HEK293 (cell line): ENCODE data around the gene C1orf21.

Experiments
- CTCF ChIA-PET: fragments of 350-600 bp; formaldehyde crosslinking; extraction: SDS; loops from one replicate; lab custom pipeline; 2021; ENCODE audit warnings: antibody characterized with exemption; lab: Yijun Ruan, JAX
- POLR2A ChIA-PET: fragments of 300-600 bp; formaldehyde crosslinking; extraction: SDS; loops from one replicate; lab custom pipeline; 2020; ENCODE audit warnings: antibody characterized with exemption, inconsistent platforms; lab: Yijun Ruan, JAX
- H3K27ac ChIP-seq: fragments of 200-500 bp; sonication (Bioruptor generic); 2 replicates; pipeline ENCODE4 v1.5.1; 2014; ENCODE audit warnings: low read depth, low read length, control low read depth, inconsistent platforms; ENCODE audit errors: extremely low read depth
- H3K36me3 ChIP-seq, 2 experiments: fragments of 200-500 bp in 1 of 2; sonication (Bioruptor generic) in 1 of 2; 1 replicate in 1 of 2; 2 replicates in 1 of 2; pipeline ENCODE4 v1.5.1; 2014 to 2017; ENCODE audit warnings: inconsistent platforms in 2 of 2, low read length in 2 of 2; ENCODE audit not compliant: control insufficient read depth in 2 of 2, insufficient read depth in 1 of 2
- H3K4me1 ChIP-seq: fragments of 200-500 bp; sonication (Bioruptor generic); 2 replicates; pipeline ENCODE4 v1.5.1; 2014; ENCODE audit warnings: mild to moderate bottlenecking, low read length, inconsistent platforms; ENCODE audit not compliant: control insufficient read depth, insufficient read depth
- H3K4me3 ChIP-seq: 2 replicates; pipeline ENCODE4 v1.5.1; 2011; ENCODE audit warnings: low read depth, mild to moderate bottlenecking, control low read depth, low read length, moderate library complexity
- H3K9me3 ChIP-seq: fragments of 200-500 bp; sonication (Bioruptor generic); 2 replicates; pipeline ENCODE4 v1.5.1; 2014; ENCODE audit warnings: low read depth, low read length, inconsistent platforms; ENCODE audit not compliant: control insufficient read depth, insufficient read depth
- SP3 ChIP-seq: fragments of 450-650 bp; formaldehyde crosslinking; IDR thresholded peaks from 2 replicates; pipeline ENCODE4 v1.5.1; 2016; ENCODE audit warnings: missing biosample characterization, missing genetic modification characterization
- TRIM28 ChIP-seq: IDR thresholded peaks from 2 replicates; pipeline ENCODE4 v1.6.1; 2011; ENCODE audit warnings: low read length, control low read depth, borderline replicate concordance
- ZNF202 ChIP-seq: fragments of 450-650 bp; formaldehyde crosslinking; IDR thresholded peaks from 2 replicates; pipeline ENCODE4 v1.5.1; 2016; ENCODE audit warnings: missing biosample characterization, missing genetic modification characterization, borderline replicate concordance
- ZNF274 ChIP-seq, 2 experiments: fragments of 200-500 bp in 1 of 2; fragments of 450-650 bp in 1 of 2; sonication (Bioruptor generic) in 1 of 2; formaldehyde crosslinking in 1 of 2; IDR thresholded peaks; 2 replicates each; pipeline versions ENCODE4 v1.5.1 to v1.6.1; 2014 to 2016; ENCODE audit warnings: borderline replicate concordance in 1 of 2, inconsistent platforms in 1 of 2, low read length in 1 of 2, missing biosample characterization in 1 of 2, missing genetic modification characterization in 1 of 2
- ZNF292 ChIP-seq: fragments of 450-650 bp; formaldehyde crosslinking; IDR thresholded peaks from 2 replicates; pipeline ENCODE4 v1.5.1; 2016; ENCODE audit warnings: low read depth, missing biosample characterization, missing genetic modification characterization, borderline replicate concordance
- ZNF341 ChIP-seq: fragments of 450-650 bp; formaldehyde crosslinking; IDR thresholded peaks from 2 replicates; pipeline ENCODE4; 2016; ENCODE audit warnings: low read depth, missing biosample characterization, missing genetic modification characterization
- ZNF549 ChIP-seq: fragments of 450-650 bp; IDR thresholded peaks from 2 replicates; pipeline ENCODE4 v1.5.1; 2018; ENCODE audit warnings: missing biosample characterization, missing genetic modification characterization, mild to moderate bottlenecking, inconsistent platforms, moderate library complexity
- ZNF585B ChIP-seq: fragments of 450-650 bp; formaldehyde crosslinking; IDR thresholded peaks from 2 replicates; pipeline ENCODE4 v1.5.1; 2016; ENCODE audit warnings: missing biosample characterization, missing genetic modification characterization
- ZNF610 ChIP-seq: fragments of 450-650 bp; formaldehyde crosslinking; IDR thresholded peaks from 2 replicates; pipeline ENCODE4 v1.5.1; 2016; ENCODE audit warnings: missing biosample characterization, missing genetic modification characterization, borderline replicate concordance
- ZNF677 ChIP-seq: fragments of 450-650 bp; IDR thresholded peaks from 2 replicates; pipeline ENCODE4 v1.5.0; 2018; ENCODE audit warnings: missing biosample characterization, mild to moderate bottlenecking, missing genetic modification characterization, moderate library complexity
- ZSCAN16 ChIP-seq: fragments of 450-650 bp; formaldehyde crosslinking; IDR thresholded peaks from 2 replicates; pipeline ENCODE4 v1.5.1; 2016; ENCODE audit warnings: missing biosample characterization, missing genetic modification characterization
- TF ChIP-seq, protein P1 (sequence below): fragments of 450-650 bp; formaldehyde crosslinking; conservative IDR thresholded peaks from 2 replicates; pipeline ENCODE4 v1.5.1; 2016; ENCODE audit warnings: low read depth, missing biosample characterization, missing genetic modification characterization
- TF ChIP-seq, protein P2 (sequence below): fragments of 450-650 bp; formaldehyde crosslinking; IDR thresholded peaks from 2 replicates; pipeline ENCODE4 v1.5.1; 2016; ENCODE audit warnings: missing biosample characterization, missing genetic modification characterization
- TF ChIP-seq, protein P3 (sequence below): fragments of 450-650 bp; formaldehyde crosslinking; IDR thresholded peaks from 2 replicates; pipeline ENCODE4 v1.5.1; 2016; ENCODE audit warnings: missing biosample characterization, missing genetic modification characterization, low read depth

Gene C1orf21

DNA sequence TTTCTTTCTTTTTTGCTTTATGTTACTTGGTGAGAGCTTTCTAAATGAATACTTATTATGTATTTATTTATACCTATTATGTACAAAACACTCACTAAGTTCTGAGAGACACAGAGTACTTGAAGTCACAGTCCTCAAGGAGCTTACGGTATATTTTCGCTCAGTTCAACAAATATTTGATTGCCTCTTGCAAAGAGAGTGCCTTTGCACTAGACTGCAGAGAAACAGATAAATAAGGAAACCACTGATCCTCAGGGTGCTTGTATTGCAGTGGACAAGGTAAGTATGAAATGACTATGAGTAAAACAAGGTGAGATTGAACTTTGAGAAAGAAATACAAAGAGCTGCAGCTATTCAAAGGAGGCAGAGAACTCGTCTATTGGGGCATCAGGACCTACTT, 123.3 kb downstream of the C1orf21 start (continued):
- TF ChIP-seq, protein P1, sequence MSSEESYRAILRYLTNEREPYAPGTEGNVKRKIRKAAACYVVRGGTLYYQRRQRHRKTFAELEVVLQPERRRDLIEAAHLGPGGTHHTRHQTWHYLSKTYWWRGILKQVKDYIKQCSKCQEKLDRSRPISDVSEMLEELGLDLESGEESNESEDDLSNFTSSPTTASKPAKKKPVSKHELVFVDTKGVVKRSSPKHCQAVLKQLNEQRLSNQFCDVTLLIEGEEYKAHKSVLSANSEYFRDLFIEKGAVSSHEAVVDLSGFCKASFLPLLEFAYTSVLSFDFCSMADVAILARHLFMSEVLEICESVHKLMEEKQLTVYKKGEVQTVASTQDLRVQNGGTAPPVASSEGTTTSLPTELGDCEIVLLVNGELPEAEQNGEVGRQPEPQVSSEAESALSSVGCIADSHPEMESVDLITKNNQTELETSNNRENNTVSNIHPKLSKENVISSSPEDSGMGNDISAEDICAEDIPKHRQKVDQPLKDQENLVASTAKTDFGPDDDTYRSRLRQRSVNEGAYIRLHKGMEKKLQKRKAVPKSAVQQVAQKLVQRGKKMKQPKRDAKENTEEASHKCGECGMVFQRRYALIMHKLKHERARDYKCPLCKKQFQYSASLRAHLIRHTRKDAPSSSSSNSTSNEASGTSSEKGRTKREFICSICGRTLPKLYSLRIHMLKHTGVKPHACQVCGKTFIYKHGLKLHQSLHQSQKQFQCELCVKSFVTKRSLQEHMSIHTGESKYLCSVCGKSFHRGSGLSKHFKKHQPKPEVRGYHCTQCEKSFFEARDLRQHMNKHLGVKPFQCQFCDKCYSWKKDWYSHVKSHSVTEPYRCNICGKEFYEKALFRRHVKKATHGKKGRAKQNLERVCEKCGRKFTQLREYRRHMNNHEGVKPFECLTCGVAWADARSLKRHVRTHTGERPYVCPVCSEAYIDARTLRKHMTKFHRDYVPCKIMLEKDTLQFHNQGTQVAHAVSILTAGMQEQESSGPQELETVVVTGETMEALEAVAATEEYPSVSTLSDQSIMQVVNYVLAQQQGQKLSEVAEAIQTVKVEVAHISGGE: no peak
- no peak for TF ChIP-seq ZNF677 (tag by site-specific recombination)

DNA sequence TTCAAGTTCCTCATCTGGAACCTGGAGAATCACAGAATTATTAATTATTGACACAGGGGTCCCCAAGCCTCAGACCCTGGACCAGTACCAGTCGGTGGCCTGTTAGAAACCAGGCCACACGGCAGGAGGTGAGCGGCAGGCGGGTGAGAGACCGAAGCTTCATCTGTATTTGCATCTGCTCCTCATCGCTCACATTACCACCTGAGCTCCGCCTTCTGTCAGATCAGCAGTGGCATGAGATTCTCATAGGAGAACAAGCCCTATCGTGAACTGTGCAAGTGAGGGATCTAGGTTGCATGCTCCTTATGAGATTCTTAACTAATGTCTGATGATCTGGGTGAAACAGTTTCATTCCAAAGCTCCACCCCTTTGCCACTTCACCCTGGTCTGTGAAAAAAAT, 125.9 kb downstream of the C1orf21 start:
- Histone ChIP-seq H3K4me3 (no peak overlapping the region), H3K36me3 (no peaks in the 10 kb centered on the region; a peak in 1 of 3 replicates), H3K27ac (no peak overlapping the region), H3K4me1 (peaks cover 3% of the 10 kb centered on the region; the same call in 1 of the 2 replicates), H3K9me3 (no peaks in the 10 kb centered on the region)
- ChIA-PET CTCF (interaction anchor here (0.7 to 1.2 kb wide), 3 partner anchors 57 to 828 kb away, joined by 3 to 4 read pairs (median 4); no protein-coding TSS in a partner anchor), POLR2A (no interaction called here)
- TF ChIP-seq ZNF585B: no peak
- peak; percentile 97 for TF ChIP-seq ZNF610 (tag by site-specific recombination)

DNA sequence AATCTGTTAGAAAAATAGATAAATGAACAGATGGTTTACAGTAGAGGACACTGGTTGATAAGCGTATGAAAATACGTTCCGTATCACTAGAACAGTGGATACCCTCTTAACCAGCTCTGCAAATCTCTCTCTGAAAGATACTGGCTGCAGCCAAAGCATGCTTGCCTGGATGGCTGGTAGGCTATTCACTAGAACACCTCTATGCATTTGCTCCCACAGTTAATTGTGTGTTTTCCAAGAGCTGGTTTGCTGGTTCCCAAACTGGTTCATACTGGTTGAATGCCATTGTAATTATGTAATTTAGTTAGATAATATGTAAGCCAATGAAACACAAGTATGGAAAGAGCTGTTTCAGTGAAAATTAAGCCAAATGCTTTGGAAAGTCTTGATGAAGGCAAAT, 126.6 kb downstream of the C1orf21 start:
- no peak overlapping the region for H3K4me3 ChIP-seq
- no peak overlapping the region for H3K27ac ChIP-seq
- POLR2A ChIA-PET: no interaction called here
- H3K36me3 ChIP-seq: no peaks in the 10 kb centered on the region
- no peak for TF ChIP-seq ZNF549 (tag by site-specific recombination)
- TF ChIP-seq, protein P2, sequence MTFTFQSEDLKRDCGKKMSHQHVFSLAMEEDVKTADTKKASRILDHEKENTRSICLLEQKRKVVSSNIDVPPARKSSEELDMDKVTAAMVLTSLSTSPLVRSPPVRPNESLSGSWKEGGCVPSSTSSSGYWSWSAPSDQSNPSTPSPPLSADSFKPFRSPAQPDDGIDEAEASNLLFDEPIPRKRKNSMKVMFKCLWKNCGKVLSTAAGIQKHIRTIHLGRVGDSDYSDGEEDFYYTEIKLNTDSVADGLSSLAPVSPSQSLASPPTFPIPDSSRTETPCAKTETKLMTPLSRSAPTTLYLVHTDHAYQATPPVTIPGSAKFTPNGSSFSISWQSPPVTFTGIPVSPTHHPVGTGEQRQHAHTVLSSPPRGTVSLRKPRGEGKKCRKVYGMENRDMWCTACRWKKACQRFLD: no peak
- no peak for TF ChIP-seq ZNF202
- no peak for TF ChIP-seq TRIM28
- no peak for TF ChIP-seq SP3
- no peak for TF ChIP-seq ZNF292 (tag by site-specific recombination)
- TF ChIP-seq, protein P3, sequence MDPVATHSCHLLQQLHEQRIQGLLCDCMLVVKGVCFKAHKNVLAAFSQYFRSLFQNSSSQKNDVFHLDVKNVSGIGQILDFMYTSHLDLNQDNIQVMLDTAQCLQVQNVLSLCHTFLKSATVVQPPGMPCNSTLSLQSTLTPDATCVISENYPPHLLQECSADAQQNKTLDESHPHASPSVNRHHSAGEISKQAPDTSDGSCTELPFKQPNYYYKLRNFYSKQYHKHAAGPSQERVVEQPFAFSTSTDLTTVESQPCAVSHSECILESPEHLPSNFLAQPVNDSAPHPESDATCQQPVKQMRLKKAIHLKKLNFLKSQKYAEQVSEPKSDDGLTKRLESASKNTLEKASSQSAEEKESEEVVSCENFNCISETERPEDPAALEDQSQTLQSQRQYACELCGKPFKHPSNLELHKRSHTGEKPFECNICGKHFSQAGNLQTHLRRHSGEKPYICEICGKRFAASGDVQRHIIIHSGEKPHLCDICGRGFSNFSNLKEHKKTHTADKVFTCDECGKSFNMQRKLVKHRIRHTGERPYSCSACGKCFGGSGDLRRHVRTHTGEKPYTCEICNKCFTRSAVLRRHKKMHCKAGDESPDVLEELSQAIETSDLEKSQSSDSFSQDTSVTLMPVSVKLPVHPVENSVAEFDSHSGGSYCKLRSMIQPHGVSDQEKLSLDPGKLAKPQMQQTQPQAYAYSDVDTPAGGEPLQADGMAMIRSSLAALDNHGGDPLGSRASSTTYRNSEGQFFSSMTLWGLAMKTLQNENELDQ (tag by site-specific recombination): no peak
- no peak for TF ChIP-seq ZNF274 (IDR thresholded peaks at IDR 0.05; ENCODE audit: low read length)
- no peak for TF ChIP-seq ZNF274 (tag by site-specific recombination; IDR thresholded peaks at IDR 0.05; ENCODE audit: borderline replicate concordance)
- no peak for TF ChIP-seq ZNF341 (tag by site-specific recombination)
- no peak for TF ChIP-seq ZSCAN16 (tag by site-specific recombination)
- TF ChIP-seq, all 188 proteins: peak for 0
- no peaks in the 10 kb centered on the region for H3K4me1 ChIP-seq
- CTCF ChIA-PET: interaction anchor here (0.7 to 1.2 kb wide), 2 partner anchors 57 to 151 kb away, joined by 3 to 4 read pairs; no protein-coding TSS in a partner anchor
- H3K9me3 ChIP-seq: no peaks in the 10 kb centered on the region
